ENCODE measurements around the gene MGAT4A.

Gene MGAT4A

DNA sequence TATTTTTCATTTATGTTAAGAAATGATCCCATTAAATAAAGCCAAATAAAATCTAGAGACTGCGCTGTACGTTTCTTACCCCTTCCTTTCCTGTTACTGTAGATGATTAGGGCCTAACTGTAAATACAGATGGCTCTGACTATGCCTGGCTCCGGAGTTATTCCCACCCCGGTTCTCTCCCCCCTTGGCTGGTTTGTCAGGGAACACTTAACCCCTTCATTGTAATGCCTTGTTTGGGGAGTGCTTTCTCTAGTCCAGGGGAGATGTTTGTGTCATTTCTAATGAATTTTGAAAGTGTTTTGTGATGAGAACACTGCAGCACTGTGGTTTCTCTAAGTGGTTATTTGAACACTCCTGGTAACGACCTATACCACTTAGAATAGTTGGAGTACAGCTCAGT is 113.8 kb downstream of the MGAT4A start:
- H3K27ac ChIP-seq, result no peak overlapping the region
- CTCF ChIA-PET, result no interaction called here
- TF ChIP-seq, protein P1, sequence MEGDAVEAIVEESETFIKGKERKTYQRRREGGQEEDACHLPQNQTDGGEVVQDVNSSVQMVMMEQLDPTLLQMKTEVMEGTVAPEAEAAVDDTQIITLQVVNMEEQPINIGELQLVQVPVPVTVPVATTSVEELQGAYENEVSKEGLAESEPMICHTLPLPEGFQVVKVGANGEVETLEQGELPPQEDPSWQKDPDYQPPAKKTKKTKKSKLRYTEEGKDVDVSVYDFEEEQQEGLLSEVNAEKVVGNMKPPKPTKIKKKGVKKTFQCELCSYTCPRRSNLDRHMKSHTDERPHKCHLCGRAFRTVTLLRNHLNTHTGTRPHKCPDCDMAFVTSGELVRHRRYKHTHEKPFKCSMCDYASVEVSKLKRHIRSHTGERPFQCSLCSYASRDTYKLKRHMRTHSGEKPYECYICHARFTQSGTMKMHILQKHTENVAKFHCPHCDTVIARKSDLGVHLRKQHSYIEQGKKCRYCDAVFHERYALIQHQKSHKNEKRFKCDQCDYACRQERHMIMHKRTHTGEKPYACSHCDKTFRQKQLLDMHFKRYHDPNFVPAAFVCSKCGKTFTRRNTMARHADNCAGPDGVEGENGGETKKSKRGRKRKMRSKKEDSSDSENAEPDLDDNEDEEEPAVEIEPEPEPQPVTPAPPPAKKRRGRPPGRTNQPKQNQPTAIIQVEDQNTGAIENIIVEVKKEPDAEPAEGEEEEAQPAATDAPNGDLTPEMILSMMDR (conservative IDR thresholded peaks at IDR 0.05; ENCODE audit: low read depth), result no peak
- no peak for DNase-seq (ENCODE audit: low spot score)
- POLR2A ChIA-PET (ENCODE audit: low non-redundant PET), result no interaction called here

DNA sequence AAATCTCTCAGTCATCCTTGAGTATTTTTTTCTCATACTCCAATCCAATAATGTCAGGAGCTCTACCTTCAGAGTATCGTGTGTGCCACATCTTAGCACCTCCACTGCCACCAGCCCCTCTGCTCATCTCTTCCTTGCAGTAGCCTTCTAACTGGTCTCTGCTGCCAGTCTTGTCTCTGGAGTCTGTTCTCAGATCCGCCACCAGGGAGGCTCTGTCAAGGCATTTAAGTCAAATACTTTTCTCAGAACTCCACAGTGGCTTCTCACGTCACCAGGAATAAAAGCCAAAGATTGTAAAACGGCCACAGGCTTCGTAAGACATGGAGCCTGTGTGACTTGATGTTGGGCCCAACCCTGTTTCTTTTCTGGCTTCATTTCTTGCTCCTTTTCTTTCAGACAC is 115.5 kb downstream of the MGAT4A start:
- POLR2A ChIA-PET (ENCODE audit: low non-redundant PET), result no interaction called here
- CTCF ChIA-PET, result no interaction called here
- DNase-seq (ENCODE audit: low spot score), result no peak
- TF ChIP-seq, protein P1 (conservative IDR thresholded peaks at IDR 0.05; ENCODE audit: low read depth), result no peak
- no peak overlapping the region for H3K27ac ChIP-seq

- no peak for DNase-seq (ENCODE audit: low spot score)
- CTCF ChIA-PET, result no interaction called here
- POLR2A ChIA-PET (ENCODE audit: low non-redundant PET), result no interaction called here
- H3K27ac ChIP-seq, result no peak overlapping the region
- TF ChIP-seq, protein P1 (conservative IDR thresholded peaks at IDR 0.05; ENCODE audit: low read depth), result no peak
Measured at GRCh38 chr2:98614024-98614739, 116.8 kb downstream of the MGAT4A start.

GRCh38 chr2:98608962-98609604 is 121.8 kb downstream of the MGAT4A start:
- DNase-seq (ENCODE audit: low spot score), result no peak
- CTCF ChIA-PET, result interaction anchor here (0.5 to 0.7 kb wide), 2 partner anchors 122 to 1388 kb away, joined by 3 to 4 read pairs; partner anchors contain the start of gene MGAT4A
- POLR2A ChIA-PET (ENCODE audit: low non-redundant PET), result no interaction called here
- TF ChIP-seq, protein P1 (conservative IDR thresholded peaks at IDR 0.05; ENCODE audit: low read depth), result no peak
- H3K27ac ChIP-seq, result peak overlapping the region; percentile 81

- TF ChIP-seq, protein P1 (conservative IDR thresholded peaks at IDR 0.05; ENCODE audit: low read depth), result no peak
- peak within 1 kb of the TSS; percentile 81 for H3K27ac ChIP-seq
- DNase-seq (ENCODE audit: low spot score), result peak; percentile 92
- ChIA-PET POLR2A (ENCODE audit: low non-redundant PET) (no interaction called here), CTCF (interaction anchor here (0.5 kb wide), 1 partner anchor 129 kb away, joined by 3 read pairs; no protein-coding TSS in a partner anchor)
Measured at GRCh38 chr2:98608116-98608961, 122.6 kb downstream of the MGAT4A start, which contains the start of the genes COA5 and UNC50. Gene COA5, minus strand, starts transcription at chr2:98608512. Its CDS starts 107 bp downstream, at chr2:98608405. Gene UNC50, plus strand, starts transcription at chr2:98608589. Its CDS starts 1,171 bp downstream, at chr2:98609760.

DNA sequence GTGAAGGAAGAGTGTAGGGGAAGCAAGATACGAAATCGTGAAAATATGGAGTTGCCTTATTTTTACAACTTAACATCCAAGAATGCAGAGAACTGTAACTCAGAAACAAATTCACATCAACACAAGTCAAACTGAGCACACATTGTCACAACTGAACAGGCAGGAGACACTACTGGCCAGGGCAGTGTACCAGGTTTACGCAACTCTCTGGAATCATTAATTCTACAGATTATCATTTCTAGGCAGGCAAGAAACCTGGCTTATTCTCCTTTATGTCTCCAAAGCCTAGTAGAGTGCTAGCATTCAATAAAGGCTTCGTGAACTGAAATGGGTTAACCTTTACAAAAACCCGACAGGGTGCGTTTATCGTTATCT is 123.2 kb downstream of the MGAT4A start:
- H3K27ac ChIP-seq, result peak overlapping the region; percentile 81
- ChIA-PET CTCF (interaction anchor here (0.5 kb wide), 1 partner anchor 128 kb away, joined by 3 read pairs; no protein-coding TSS in a partner anchor), POLR2A (ENCODE audit: low non-redundant PET) (no interaction called here)
- TF ChIP-seq, protein P1 (conservative IDR thresholded peaks at IDR 0.05; ENCODE audit: low read depth), result no peak
- DNase-seq (ENCODE audit: low spot score), result no peak
